Measurements from ENCODE around the gene MYO1E.
"Not testable (repeated sequence)": the region's sequence is repeated elsewhere in the genome, so short reads cannot be mapped to it uniquely, and the experiment has no call there.

MYO1E gene

GRCh38 chr15:59153466-59153865 is 219.2 kb downstream of the MYO1E start:
- no peak for TF ChIP-seq SUZ12 (IDR thresholded peaks at IDR 0.05)
- TF ChIP-seq NFRKB (IDR thresholded peaks at IDR 0.05) = no peak
- no peak for TF ChIP-seq ARNT (IDR thresholded peaks at IDR 0.05)
- no peak for TF ChIP-seq FOXK2 (IDR thresholded peaks at IDR 0.05)
- no peak for TF ChIP-seq HDGF (IDR thresholded peaks at IDR 0.05; ENCODE audit: borderline replicate concordance)
- no peak for TF ChIP-seq TARDBP (IDR thresholded peaks at IDR 0.05)
- no peak for TF ChIP-seq ELF4 (IDR thresholded peaks at IDR 0.05)
- no peak for TF ChIP-seq LEF1 (IDR thresholded peaks at IDR 0.05; ENCODE audit: borderline replicate concordance)
- no peak for TF ChIP-seq FOXA1 (IDR thresholded peaks at IDR 0.05)
- no peak for TF ChIP-seq BHLHE40 (IDR thresholded peaks at IDR 0.05; ENCODE audit: borderline replicate concordance)
- no peak for TF ChIP-seq PKNOX1 (IDR thresholded peaks at IDR 0.05)
- no peak for TF ChIP-seq FOXM1 (IDR thresholded peaks at IDR 0.05; ENCODE audit: borderline replicate concordance)
- TF ChIP-seq ZNF384 (IDR thresholded peaks at IDR 0.05) = no peak
- TF ChIP-seq L3MBTL2 (conservative IDR thresholded peaks at IDR 0.05) = no peak
- no peak for TF ChIP-seq SP1 (IDR thresholded peaks at IDR 0.05)
- TF ChIP-seq CTBP1 (IDR thresholded peaks at IDR 0.05; ENCODE audit: borderline replicate concordance) = no peak
- DNase-seq (ENCODE audit: extremely low spot score) = no peak
- ChIA-PET CTCF (no interaction called here), POLR2A (no interaction called here)

GRCh38 chr15:59152694-59153450 is 219.8 kb downstream of the MYO1E start:
- TF ChIP-seq SP1 (IDR thresholded peaks at IDR 0.05) (no peak), SUZ12 (IDR thresholded peaks at IDR 0.05) (no peak), FOXM1 (IDR thresholded peaks at IDR 0.05; ENCODE audit: borderline replicate concordance) (no peak), PKNOX1 (IDR thresholded peaks at IDR 0.05) (no peak), TARDBP (IDR thresholded peaks at IDR 0.05) (no peak), ARNT (IDR thresholded peaks at IDR 0.05) (no peak), ZNF384 (IDR thresholded peaks at IDR 0.05) (no peak), LEF1 (IDR thresholded peaks at IDR 0.05; ENCODE audit: borderline replicate concordance) (no peak), FOXA1 (IDR thresholded peaks at IDR 0.05) (no peak), CTBP1 (IDR thresholded peaks at IDR 0.05; ENCODE audit: borderline replicate concordance) (no peak), BHLHE40 (IDR thresholded peaks at IDR 0.05; ENCODE audit: borderline replicate concordance) (no peak), ELF4 (IDR thresholded peaks at IDR 0.05) (no peak), FOXK2 (IDR thresholded peaks at IDR 0.05) (no peak), NFRKB (IDR thresholded peaks at IDR 0.05) (no peak)
- no peak for DNase-seq (ENCODE audit: extremely low spot score)
- ChIA-PET CTCF (no interaction called here), POLR2A (no interaction called here)

GRCh38 chr15:59150185-59150584 is 222.5 kb downstream of the MYO1E start:
- POLR2A ChIA-PET = no interaction called here

DNA sequence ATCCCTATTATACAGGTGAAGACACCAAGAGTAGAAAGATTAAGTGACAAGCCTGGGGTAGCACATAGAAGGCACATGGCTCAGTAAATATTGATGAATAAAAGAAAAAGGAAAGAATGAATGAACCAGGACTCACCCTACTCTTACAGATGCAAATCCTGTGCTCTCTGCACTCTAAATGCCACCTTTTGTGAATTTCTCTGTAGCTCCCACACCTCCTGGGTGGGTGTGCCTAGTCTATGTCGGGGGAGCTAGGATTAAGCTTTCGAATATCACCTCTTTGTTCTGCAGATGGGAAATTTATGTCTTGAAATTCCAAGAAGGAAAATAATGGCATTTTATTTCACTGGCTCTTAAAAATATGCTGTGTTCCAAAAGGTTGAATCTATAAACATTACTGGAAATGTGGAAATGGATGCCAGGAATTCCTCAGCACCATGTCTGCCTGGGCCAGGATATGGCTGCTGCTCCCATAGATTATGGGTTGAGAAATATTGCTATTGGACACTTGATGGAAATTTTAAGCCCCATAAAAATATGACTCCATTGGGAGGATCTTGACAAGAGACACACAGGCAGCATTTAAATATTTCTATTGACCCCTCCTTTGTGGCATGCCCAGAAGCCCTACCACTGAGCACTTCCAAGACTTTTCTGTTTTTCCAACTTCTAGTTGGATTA is 224.4 kb downstream of the MYO1E start:
- POLR2A ChIA-PET = no interaction called here
- TF ChIP-seq L3MBTL2 (conservative IDR thresholded peaks at IDR 0.05) (no peak), FOXK2 (IDR thresholded peaks at IDR 0.05) (no peak), FOXA1 (IDR thresholded peaks at IDR 0.05) (no peak), SUZ12 (IDR thresholded peaks at IDR 0.05) (no peak), ELF4 (IDR thresholded peaks at IDR 0.05) (no peak), FOXM1 (IDR thresholded peaks at IDR 0.05; ENCODE audit: borderline replicate concordance) (no peak), CTBP1 (IDR thresholded peaks at IDR 0.05; ENCODE audit: borderline replicate concordance) (no peak), NFRKB (IDR thresholded peaks at IDR 0.05) (no peak), BHLHE40 (IDR thresholded peaks at IDR 0.05; ENCODE audit: borderline replicate concordance) (no peak), SP1 (IDR thresholded peaks at IDR 0.05) (no peak), HDGF (IDR thresholded peaks at IDR 0.05; ENCODE audit: borderline replicate concordance) (no peak), ZNF384 (IDR thresholded peaks at IDR 0.05) (no peak), LEF1 (IDR thresholded peaks at IDR 0.05; ENCODE audit: borderline replicate concordance) (no peak), TARDBP (IDR thresholded peaks at IDR 0.05) (no peak), PKNOX1 (IDR thresholded peaks at IDR 0.05) (no peak)
- no peak for DNase-seq (ENCODE audit: extremely low spot score)
- CTCF ChIA-PET = no interaction called here

More at GRCh38 chr15:59150185-59150584, 222.5 kb downstream of the MYO1E start:
- TF ChIP-seq ELF4 (IDR thresholded peaks at IDR 0.05) (no peak), NFRKB (IDR thresholded peaks at IDR 0.05) (no peak), SUZ12 (IDR thresholded peaks at IDR 0.05) (no peak), HDGF (IDR thresholded peaks at IDR 0.05; ENCODE audit: borderline replicate concordance) (no peak), FOXK2 (IDR thresholded peaks at IDR 0.05) (no peak), LEF1 (IDR thresholded peaks at IDR 0.05; ENCODE audit: borderline replicate concordance) (no peak), CTBP1 (IDR thresholded peaks at IDR 0.05; ENCODE audit: borderline replicate concordance) (no peak)
- CTCF ChIA-PET = no interaction called here
- DNase-seq (ENCODE audit: extremely low spot score) = no peak

GRCh38 chr15:59147666-59148065 is 225.0 kb downstream of the MYO1E start:
- TF ChIP-seq FOXM1 (IDR thresholded peaks at IDR 0.05; ENCODE audit: borderline replicate concordance) = no peak
- TF ChIP-seq SP1 (IDR thresholded peaks at IDR 0.05) = no peak
- no peak for TF ChIP-seq TARDBP (IDR thresholded peaks at IDR 0.05)
- TF ChIP-seq SUZ12 (IDR thresholded peaks at IDR 0.05) = no peak
- no peak for TF ChIP-seq PKNOX1 (IDR thresholded peaks at IDR 0.05)
- TF ChIP-seq ELF4 (IDR thresholded peaks at IDR 0.05) = no peak
- TF ChIP-seq HDGF (IDR thresholded peaks at IDR 0.05; ENCODE audit: borderline replicate concordance) = no peak
- TF ChIP-seq NFRKB (IDR thresholded peaks at IDR 0.05) = no peak
- TF ChIP-seq ARNT (IDR thresholded peaks at IDR 0.05) = no peak
- ChIA-PET CTCF (interaction anchor here (0.6 kb wide), 1 partner anchor 269 kb away, joined by 3 read pairs; no protein-coding TSS in a partner anchor), POLR2A (no interaction called here)
- no peak for DNase-seq (ENCODE audit: extremely low spot score)

GRCh38 chr15:59144594-59144993 is 228.1 kb downstream of the MYO1E start:
- CTCF ChIA-PET; POLR2A ChIA-PET; DNase-seq (ENCODE audit: extremely low spot score): not testable (repeated sequence)

Data from HEK293T (cell line).